Mesenteric fat pad (tissue), 1 donor: ENCODE data around the gene SLC25A4. TPM values are rescaled to one million over a fixed set of nuclear protein-coding genes. Genes with fewer than 3 reads are reported as not detected.

Experiments used
- DNase-seq: peaks from one replicate; pipeline ENCODE4 v3.0.0-alpha.2; 2020; ENCODE audit warnings: low spot score
- total RNA-seq: library from RNA; stranded (reverse); fragmentation: NEBNext Ultra II Directional; extraction: Animal tissue kit (Norgen Biotek cat#: 25700); gene quantifications from one replicate; pipeline ENCODE4 v1.2.1, GENCODE V29; 2021
- donor health status: DM: yes; HTN: yes; CAD: no.

SLC25A4 gene
- total RNA-seq, 1 donor from 2014 or later, result 20.9 TPM

- DNase-seq, result no peak
Measured at GRCh38 chr4:185119927-185120630, 23.0 kb upstream of the SLC25A4 start.

- no peak for DNase-seq
Measured at GRCh38 chr4:185120631-185120946, 22.5 kb upstream of the SLC25A4 start.

GRCh38 chr4:185122681-185123345, 20.3 kb upstream of the SLC25A4 start:
- DNase-seq, result no peak

- no peak for DNase-seq
Measured at GRCh38 chr4:185124006-185124405, 19.1 kb upstream of the SLC25A4 start.

- DNase-seq, result no peak
Measured at GRCh38 chr4:185127021-185127925, 15.8 kb upstream of the SLC25A4 start.

GRCh38 chr4:185128272-185129119, 14.6 kb upstream of the SLC25A4 start:
- no peak for DNase-seq

- no peak for DNase-seq
Measured at GRCh38 chr4:185134307-185134869, 8.7 kb upstream of the SLC25A4 start.

GRCh38 chr4:185137233-185137925, 5.7 kb upstream of the SLC25A4 start:
- no peak for DNase-seq

GRCh38 chr4:185138161-185138560, 4.9 kb upstream of the SLC25A4 start:
- DNase-seq, result no peak

GRCh38 chr4:185139736-185140135, 3.3 kb upstream of the SLC25A4 start:
- DNase-seq, result no peak

- no peak for DNase-seq
Measured at GRCh38 chr4:185141777-185142176, 1.3 kb upstream of the SLC25A4 start.

GRCh38 chr4:185142564-185142911, 528 bp upstream of the SLC25A4 start:
- DNase-seq, result no peak

GRCh38 chr4:185143601-185143969, 519 bp downstream of the SLC25A4 start:
- DNase-seq, result no peak

- DNase-seq, result no peak
Measured at GRCh38 chr4:185144601-185145240, 1.7 kb downstream of the SLC25A4 start.

- no peak for DNase-seq
Measured at GRCh38 chr4:185145572-185145971, 2.5 kb downstream of the SLC25A4 start.

- no peak for DNase-seq
Measured at GRCh38 chr4:185149392-185149791, 6.3 kb downstream of the SLC25A4 start.

- DNase-seq, result no peak
Measured at GRCh38 chr4:185151296-185151695, 8.2 kb downstream of the SLC25A4 start.

- no peak for DNase-seq
Measured at GRCh38 chr4:185165605-185166063, 22.6 kb downstream of the SLC25A4 start.

- no peak for DNase-seq
Measured at GRCh38 chr4:185167234-185167633, 24.2 kb downstream of the SLC25A4 start.
